HG03565 (cell line): ENCODE measurements around the gene CCDC38.
A peak's percentile ranks its signal among the peaks of the same experiment; 100 is the strongest.
"Not testable (repeated sequence)": the region's sequence is repeated elsewhere in the genome, so short reads cannot be mapped to it uniquely, and the experiment has no call there.

ENCODE experiments used
- ATAC-seq: cut with Tn5 transposase; IDR thresholded peaks from one replicate; pipeline ENCODE4 v1.9.1; 2021; ENCODE audit warnings: mild to moderate bottlenecking, moderate library complexity; ENCODE audit not compliant: unreplicated experiment

The CCDC38 gene

DNA sequence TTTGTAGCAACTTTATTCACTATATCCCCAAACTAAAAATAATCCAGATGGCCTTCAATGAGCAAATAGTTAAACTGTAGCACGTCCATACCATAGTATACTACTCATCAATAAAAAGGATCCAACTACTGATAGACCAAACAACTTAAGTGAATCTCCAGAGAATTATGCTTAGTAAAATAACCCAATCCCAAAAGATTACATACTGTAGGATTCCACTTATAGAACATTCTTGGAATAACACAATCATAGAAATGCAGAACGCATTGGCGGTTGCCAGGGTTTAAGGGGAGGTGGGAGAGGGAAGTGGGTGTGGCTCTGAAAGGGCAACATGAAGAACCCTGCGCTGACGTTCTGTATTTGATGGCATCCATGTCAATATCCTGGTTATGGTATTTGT lies 55.1 kb downstream of the CCDC38 start:
- ATAC-seq = no peak

DNA sequence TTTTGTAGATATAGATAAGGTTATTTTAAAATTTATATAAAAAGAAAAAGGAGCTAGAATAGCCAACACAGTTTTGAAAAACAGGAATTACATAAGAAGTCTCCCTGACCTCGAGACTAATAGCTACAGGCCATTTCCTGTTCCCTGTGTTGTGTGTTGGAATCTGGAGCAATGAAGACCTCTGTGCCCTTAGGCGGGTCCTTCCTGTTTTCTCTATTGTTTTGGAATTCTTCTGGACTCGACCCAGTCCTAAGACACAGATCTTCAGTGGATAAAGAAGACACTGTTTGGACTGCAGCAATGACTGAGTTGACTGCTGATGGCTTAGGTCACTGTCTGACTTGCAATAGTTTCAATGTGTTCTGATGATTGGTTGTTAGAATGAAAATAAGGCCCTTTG lies 57.4 kb downstream of the CCDC38 start:
- ATAC-seq = no peak

DNA sequence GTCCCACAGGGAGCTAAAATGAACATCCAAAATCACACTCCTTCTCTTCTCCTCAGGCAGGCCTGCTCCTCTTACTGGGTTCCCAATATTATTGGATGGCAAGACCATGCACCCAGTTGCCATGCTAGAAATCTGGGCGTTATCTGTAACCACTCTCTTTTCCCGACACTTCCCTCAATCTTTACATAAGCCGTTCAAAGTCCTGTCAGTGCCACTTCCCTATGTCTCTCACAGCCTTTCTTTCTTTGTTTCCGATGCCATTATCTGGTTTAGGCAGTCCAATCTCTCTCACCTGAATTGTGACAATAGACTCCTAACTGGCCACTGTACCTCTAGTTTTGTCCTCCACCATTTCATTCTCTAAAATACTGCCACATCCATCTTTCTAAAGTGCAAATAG lies 59.5 kb downstream of the CCDC38 start:
- ATAC-seq = no peak

DNA sequence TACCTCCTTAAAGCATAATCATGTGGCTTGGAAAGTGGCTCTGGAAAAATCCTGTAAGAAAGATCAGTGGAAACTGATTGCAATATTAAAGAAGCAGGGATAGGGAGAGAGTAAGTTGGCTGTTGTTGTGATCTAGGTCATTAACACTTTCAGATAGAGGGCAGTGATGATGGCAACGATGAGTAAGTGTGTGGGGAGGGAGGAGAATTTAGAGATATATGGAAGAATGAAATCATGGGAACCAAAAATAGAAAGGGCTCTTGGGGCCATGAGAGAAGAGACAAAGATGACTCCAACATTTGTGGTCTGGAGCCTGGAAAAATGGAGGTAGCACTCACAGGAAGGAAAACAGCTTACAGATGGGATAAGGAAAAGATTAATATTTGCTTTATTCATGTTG lies 60.3 kb downstream of the CCDC38 start:
- no peak for ATAC-seq

DNA sequence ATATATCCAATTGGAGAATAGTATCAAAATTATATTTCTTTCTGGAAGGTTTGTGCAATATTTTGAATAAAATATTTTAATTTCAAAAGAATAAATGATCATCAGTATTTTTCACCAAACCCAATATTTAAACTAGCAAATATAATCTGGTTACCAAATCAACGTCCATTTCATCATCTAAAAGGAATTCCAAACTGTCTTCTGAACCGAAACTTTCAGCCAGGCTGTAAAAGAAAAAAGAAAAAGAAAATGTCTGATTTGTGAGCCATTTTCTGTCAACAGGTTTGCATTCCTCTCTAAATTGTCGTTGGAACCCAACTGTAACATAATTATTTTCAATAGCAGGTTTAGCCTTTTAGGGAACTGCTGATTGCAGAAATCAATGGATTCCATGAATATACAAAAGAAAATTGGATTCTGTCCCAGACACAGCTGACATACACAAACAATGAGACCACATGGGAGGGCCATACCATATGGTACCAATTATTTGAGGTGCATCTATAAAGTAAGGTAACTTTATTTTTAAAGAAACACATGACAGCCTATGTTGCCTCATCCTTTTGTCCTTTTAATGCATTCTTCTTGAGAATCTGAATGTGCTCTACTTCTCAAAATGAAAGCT lies 61.0 kb downstream of the CCDC38 start:
- ATAC-seq = no peak

DNA sequence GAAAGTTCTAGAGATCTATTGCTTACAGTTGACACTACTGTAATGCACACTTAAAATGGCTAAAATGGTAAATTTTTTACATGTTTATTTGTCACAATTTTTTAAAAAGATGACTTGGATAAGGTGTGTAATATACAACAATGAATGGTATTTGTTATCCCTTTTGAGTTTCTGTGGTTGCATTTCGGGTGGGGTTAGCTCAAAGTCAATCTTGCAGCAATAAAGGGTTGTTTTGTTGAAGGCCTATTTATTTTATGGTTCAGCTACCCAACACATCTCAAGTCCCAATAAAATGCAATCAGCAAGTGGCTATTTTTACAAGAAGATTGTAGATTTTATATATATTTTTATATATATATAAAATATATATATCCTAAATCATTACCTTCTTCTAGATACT lies 61.5 kb downstream of the CCDC38 start:
- no peak for ATAC-seq

DNA sequence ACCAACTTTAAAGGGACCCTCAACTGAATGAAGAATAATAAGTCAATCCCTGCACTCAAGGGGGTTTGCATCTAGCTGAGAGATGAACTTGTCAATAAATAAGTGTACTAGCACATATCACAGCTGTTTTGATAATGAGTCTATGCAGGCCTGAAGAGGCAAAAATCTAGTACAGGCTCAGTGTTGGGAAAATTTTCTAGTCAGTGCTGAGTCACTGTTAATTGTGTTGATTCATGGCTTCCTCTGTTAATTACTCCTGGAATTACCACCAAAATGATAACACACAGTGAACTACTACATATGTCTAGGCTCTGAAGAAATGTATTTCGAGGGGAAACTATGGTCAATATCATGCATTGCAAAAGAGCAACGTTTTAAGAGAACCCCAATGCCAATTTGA lies 64.8 kb downstream of the CCDC38 start:
- ATAC-seq = no peak

DNA sequence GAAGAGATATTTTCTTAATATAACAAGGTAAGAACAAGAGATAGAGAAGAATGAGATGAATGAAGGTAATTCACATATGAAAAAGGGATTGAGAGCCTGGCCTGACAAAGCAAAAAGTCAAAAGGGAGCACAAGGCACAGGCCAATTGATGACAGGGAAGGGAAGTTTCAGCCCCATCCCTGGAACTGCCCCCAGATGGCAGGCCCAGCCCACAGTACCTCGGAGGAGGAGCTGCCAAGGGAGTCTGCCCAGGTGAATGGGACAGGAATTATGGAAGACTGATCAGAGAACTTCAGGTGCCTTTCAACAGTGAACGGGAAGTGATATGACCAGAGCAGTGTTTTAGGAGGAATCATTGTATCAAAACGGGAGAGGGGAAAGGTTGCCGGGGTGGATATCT lies 68.0 kb downstream of the CCDC38 start:
- ATAC-seq = no peak

DNA sequence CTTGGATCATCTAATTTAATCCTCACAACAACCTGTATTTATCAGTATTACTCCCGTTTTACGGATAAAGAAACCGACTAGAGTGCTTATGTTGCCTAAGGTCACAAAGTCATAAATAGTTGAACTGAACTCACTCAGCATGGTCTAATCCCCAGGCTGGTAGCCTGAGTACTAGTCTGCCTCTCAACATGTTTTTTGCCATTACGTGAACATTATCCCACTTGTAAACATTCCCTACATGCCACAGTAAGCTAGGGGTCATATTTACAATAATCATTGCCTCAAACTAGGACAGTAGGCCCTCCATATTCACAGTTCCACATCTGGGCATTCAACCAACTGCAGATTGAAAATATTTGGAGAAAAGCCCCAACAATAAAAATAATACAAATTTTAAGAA lies 71.5 kb downstream of the CCDC38 start:
- no peak for ATAC-seq

DNA sequence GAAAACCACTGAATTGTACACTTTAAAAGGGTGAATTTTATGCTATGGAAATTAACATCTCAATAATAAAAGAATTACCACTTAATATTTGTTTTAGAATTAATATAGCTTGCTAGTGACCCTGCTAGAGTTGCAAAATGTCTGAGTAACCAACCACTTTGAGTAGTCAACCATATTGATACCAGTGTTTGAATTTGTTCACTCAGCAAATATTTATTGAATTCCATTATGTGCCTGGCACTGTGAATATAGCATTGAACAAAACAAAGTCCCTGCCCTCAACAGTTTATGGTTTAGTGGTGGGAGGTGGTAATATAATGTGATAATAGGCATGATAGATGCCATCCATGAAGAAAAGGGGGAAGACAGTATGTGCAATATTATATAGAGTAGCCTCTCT lies 79.1 kb downstream of the CCDC38 start:
- no peak for ATAC-seq

DNA sequence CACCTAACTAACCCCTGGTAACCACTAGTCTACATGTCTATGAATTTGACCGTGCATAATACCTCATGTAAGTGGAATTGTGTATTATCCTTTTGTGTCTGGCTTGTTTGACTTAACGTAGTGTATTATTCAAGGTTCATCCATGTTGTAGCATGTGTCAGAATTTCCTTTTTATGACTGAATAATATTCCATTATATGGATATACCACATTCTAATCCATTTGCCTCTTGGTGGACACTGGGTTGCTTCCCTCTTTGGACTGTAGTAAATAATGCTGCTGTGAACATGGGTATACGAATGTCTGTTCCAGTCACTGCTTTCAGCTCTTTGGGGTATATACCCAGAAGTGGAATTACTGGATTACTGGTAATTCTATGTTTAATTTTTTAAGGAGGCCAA lies 80.4 kb downstream of the CCDC38 start:
- no peak for ATAC-seq

DNA sequence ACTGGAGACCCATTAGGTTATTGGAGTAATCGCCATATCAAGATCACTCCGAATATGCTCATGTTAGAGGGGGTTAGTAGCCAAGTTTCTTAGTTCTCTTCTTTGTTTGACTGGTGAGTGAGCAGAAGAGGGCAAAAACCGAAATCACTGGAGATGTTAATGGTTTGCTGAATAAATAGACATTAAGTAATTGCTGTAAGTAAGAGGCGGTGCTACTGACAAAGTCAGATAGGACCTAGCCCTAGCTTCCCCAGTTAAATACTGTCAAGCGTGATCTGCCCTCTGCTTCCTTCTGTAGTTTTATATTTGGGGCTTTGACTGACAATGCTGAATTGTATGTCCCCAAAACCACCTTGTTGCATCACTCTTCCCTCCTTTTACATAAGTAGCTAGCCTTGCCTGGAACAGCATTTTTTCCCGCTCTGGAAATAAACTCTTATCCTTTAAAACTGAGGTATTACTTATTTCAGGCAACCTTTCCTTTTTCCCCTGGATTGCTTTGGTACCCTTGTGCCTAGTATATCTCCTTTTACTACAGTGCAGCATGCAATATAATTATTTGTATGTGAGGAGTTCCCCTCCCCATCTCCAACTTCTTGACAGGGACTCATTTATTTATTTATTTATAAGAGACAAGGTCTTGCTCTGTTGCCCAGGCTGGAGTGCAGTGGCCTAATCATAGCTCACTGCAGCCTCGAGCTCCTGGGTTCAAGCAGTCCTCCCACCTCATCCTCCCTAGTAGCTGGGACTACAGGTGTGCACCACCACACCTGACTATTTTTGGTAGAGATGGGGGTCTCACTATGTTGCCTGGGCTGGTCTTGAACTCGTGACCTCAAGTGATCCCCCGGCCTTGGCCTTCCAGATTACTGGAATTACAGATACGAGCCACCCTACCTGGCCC lies 82.2 kb downstream of the CCDC38 start:
- no peak for ATAC-seq

DNA sequence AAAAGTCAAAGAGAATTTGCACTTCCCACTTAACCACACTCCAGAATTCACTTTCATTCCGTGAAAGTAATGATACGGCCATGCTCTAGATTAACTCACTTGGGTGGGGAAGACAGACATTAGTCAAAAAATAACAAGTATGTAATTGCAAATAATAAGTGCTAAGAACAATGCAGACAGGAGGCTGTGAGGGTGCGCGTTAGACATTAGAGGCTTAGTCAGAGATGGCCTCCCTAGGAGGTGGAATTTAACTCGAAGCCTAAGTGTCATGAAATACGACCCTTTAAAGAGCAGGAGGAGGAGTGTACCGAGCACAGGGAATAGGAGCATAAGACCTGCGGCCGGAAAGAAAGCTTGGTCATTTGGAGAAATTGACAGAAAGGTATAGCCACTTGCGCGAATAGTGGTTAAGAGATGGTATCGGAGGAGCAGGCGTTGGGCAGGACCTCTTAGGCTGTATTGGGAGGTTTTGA lies 83.0 kb downstream of the CCDC38 start:
- ATAC-seq = no peak

DNA sequence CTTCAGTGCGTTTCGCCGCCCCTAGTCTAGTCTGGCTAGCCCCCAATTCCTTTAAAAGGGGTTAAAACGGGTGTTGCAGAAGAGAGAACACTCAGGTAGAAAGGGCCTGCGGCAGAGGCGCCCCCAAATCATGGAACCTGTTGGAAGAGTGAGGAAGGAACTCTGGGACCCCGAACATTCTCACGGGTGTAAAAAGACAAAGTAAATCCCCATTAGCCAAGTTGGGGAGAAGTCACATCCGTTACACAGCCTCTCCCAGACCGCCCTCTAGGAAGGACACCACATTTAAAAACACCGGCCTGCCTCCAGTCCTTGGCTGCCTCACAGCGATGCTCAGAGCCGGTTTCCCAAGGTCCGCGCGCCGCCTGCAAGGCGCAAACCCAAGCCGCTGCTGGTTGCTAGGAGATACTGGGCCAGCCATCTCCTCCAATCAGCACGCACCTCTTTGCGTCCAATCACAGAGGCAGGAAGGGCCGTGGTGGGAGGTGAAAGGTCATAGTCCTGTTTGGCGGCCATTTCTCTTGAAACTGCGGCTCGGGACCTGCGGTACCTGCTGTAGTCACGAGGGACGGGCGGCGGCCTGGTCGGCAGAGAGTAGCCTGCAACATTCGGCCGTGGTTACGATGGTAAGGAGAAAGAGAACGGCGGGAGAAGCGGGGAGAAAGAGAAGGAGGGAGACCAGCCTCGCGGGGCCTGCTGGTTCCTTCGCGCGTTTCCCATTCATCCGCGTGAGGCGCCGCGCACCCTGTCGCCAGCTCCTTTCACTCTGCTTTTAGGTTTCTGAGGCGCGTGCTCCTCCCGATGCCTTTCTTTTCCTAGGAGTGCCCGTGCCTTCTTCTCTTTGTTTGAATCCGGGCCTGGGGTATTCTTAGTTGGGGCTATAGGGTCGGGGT lies 83.7 kb downstream of the CCDC38 start, which contains the start of gene SNRPF:
Gene SNRPF, plus strand, starts transcription at position 502 of the 893 bp plus-strand sequence. Its CDS starts 122 bp downstream, at position 624.
- ATAC-seq = peak; percentile 99

DNA sequence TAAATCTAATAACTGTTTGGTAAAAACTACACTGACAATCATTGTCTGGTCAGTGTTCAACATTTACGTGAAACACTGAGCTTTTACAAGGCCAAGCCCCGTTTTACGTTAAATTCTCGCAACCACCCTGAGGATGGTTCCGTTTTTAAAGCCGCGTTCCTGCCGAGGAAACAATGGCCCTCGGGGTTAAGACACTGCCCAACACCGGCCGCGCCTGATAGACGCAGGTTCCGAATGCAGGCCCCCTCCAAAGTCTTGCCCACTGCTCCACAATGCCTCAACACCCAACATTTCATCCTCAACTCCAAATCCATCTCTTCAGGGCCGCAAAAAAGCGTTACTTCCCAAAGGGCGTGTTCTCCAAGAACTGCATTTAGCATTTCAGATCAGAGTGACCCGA lies 84.6 kb downstream of the CCDC38 start:
- ATAC-seq = no peak

DNA sequence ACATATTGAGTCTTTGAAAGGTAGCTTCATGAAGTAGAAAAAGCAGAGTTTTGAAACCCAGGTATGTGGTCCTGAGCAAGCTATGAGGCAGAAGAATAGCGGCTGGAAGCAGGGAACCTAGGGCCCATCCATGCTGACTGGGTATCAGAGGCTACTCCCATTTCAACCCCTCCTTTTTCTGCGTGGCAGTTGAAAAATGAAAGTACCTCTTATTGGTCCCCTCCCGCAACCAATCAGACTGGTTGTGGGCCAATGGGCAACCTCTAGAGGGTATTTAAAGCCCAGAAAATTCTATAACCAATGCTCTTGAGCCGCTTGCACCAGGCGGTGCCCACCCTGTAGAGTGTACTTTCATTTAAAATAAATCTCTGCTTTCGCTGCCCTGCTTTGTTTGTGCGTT lies 85.3 kb downstream of the CCDC38 start:
- ATAC-seq = no peak

DNA sequence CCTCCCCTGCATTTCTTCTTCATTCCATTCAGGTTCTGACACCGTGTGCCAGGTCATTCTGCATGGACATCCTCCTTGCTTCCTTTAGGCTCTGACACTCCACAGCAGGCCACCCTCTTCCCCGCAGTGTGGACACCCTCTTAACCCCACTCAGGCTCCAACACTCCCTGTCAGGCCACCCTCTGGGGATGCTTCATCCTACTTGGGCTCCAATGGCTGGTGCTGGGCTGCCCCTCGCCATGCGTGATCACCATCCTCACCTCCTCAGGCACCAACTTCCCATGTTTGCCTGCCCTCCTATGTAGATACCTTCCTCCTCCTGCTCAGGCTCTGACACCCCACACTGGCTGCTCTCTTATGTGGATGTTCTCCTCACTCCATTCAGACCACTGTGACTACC lies 90.3 kb downstream of the CCDC38 start:
- no peak for ATAC-seq

DNA sequence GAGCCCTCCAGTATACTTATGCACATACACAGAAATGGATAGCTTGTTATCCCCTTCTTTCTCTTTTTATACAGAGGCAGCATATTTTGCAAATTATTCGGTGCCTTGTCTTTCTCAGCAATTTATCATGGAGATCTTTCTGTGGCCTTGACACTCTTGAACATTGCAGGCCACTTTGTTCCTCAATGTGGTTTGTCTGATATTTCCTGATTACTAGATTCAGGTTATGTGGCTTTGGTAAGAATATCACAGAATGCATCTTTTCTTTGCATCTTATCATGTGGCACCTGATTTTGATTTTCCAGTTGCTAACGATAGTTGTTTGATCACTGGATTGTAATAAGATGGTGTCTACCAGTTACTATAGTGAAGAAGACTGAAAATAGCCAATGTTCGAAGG lies 90.8 kb downstream of the CCDC38 start:
- no peak for ATAC-seq

DNA sequence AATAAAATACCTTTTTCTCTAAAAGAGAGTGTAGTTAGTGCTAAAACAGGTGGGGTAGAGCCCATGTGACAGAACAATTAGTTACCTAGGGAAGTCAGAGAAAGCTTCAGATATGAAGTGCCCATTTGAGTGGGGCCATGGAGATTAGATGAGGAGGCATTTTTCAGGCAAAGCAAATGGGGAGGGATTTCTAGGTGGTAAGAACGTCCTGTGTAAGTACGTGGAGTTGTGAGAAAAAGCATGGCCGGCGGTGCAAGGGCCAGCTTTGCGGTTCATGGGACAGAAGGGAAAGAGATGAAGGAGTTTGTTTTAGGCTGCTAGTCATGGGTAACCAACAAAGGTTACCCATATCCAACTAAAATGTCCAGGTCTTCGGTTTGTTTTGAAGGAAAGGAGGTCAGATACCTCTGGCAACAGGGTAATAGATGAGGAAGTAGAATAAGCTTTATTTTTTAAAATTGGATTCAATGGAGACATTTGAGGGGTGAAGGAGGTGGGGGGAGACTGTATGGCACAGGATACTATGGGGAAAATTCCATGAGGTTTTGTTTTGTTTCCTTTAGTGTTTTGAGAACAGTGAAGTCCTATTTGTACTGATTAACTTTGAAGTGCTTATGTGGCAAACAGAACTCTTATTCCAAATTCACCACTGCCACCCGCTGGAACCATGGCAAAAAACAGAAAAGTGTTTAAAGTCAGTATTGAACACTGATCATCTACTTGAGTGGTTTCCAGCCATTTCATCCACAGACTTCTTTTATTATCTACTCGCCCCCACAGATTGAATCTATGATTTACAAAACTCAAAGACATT lies 93.6 kb downstream of the CCDC38 start:
- ATAC-seq = no peak

DNA sequence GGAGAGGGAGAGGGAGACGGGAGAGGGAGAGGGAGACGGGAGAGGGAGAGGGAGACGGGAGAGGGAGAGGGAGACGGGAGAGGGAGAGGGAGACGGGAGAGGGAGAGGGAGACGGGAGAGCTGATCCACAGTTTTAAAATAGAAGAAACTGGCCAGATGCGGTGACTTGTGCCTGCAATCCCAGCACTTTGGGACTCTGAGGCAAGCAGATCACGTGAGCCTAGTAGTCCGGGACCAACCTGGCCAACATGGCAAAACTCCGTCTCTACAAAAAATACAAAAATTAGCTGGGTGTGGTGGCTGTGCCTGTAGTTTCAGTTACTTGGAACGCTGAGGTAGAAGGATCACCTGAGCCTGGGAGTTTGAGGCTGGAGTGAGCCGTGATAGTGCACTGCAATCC lies 100.0 kb downstream of the CCDC38 start:
- not testable (repeated sequence) for ATAC-seq
